GM18870 (cell line): Measurements from ENCODE around the gene TRHDE.
"Not testable (repeated sequence)": the region's sequence is repeated elsewhere in the genome, so short reads cannot be mapped to it uniquely, and the experiment has no call there.

ENCODE experiments used
- ATAC-seq: cut with Tn5 transposase; IDR thresholded peaks from one replicate; pipeline ENCODE4 v1.9.1; 2021; ENCODE audit warnings: moderate library complexity; ENCODE audit not compliant: unreplicated experiment

TRHDE gene

GRCh38 chr12:72505227-72505626 is 233.1 kb downstream of the TRHDE start:
- no peak for ATAC-seq

- ATAC-seq, result no peak
Observed at GRCh38 chr12:72509891-72510290, 237.7 kb downstream of the TRHDE start.

GRCh38 chr12:72510772-72511171 is 238.6 kb downstream of the TRHDE start:
- ATAC-seq, result no peak

GRCh38 chr12:72511498-72511897 is 239.3 kb downstream of the TRHDE start:
- ATAC-seq, result no peak

DNA sequence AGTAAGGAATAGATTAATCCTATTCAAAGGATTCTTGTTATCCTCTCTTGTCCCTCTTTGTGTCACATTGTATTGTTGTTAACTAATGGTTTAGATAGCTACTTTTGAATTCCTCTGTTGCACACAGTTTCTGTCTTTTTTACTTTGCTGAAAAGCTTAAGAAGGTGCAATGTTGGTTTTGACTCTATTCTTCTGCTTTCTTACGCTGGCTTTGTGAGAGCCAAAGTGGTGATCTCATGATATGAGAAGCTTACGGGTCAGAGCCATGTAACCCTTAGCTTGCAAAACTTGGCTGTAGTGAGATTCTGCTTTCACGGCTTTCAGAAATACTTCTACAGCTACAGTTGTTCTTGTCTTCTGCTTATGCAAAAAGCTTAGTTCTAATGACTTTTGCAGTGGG is 239.7 kb downstream of the TRHDE start:
- no peak for ATAC-seq

- not testable (repeated sequence) for ATAC-seq
Observed at GRCh38 chr12:72520044-72520678, 248.0 kb downstream of the TRHDE start.

GRCh38 chr12:72521326-72521725 is 249.2 kb downstream of the TRHDE start:
- no peak for ATAC-seq

- ATAC-seq, result no peak
Observed at GRCh38 chr12:72522411-72522810, 250.2 kb downstream of the TRHDE start.

- no peak for ATAC-seq
Observed at GRCh38 chr12:72523754-72524153, 251.6 kb downstream of the TRHDE start.

DNA sequence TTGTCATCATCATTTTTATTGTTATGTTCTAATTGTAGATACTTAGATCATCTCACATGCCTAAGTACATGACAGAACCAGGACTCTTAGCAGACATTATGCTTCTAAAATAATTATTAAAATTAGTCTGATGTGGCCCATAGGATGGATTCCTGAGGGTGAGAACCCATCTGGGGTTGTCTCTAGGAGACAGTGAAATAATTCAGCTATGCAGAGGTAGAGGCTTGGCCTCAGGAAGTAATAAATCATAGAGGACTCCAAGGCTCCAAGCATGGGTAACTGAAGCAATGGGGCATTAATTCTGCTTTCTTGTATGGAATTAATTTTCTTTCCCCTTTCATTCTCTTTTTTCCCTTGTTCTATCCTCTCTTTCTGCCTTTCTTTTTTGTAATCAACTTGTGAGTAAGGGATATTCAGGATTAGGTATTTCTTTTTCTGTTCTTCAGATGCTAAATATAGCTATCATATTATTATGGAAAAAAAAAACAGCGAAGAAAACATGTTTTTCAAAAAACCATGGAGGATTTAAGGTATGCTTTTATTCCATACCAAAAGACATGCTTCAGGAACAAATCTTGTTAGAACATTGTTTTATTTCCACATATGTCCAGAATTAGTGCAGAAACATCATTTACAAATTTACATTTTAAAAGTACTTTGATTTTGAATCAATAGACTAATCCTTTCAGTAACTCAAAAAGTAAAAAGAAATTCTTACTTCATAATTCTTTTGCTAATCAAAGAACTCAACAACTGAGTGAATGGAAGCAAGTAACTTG is 263.2 kb downstream of the TRHDE start:
- no peak for ATAC-seq

DNA sequence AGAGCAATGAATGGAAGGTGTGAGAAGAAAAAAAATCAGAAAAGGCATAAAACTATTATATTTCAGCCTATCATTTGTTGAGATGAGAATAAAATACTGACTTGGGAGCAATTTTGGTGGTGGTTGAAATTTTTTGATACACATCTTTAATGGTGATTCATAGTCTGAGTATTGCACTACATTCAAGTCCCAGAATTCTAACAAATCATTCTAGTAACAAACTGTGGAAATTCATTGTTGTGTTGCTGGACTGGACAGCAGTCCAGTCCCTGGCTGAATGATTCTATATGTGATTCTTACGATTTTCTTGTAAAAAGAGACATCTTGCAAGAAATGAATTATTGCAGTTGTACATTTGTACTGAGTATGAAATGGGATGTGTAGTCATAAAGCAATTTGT is 268.6 kb downstream of the TRHDE start:
- ATAC-seq, result no peak

- ATAC-seq, result no peak
Observed at GRCh38 chr12:72543777-72544467, 271.8 kb downstream of the TRHDE start.

DNA sequence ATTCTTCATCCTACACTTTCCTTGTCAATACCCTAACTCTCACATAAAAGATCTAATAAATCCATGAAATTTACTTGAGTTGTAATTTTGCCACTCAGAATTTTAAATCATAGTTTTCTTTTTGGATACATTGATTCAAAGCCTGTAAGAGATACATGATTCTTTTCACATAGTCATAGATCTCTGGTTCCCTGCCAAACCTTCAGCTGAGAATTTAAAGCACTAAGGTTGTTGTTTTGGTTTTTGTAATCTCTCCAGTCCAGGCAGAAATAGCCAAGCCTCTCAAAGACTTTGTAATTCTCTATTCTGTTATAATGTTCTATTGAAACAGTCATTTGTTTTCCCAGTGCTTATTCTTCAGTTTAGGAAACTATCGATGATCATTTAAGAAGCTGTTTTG is 273.9 kb downstream of the TRHDE start:
- ATAC-seq, result no peak

DNA sequence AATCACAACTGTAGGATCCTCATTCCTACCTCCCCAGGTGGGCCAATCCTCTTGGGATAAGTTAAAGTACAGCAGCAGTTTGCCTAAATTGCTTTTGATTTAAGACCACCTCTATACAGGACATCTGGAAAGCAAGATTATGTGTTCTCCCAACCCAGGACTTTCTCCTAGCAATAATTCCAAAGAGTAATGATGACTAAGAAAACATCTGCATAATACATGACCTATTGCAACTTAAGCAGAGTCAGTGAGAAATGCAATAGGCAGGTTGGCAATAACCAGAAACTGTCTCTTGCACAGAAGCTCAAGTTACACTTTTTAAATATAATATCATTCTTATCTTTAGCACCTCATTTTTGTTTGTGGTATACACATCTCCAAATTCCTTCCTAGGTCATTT is 275.4 kb downstream of the TRHDE start:
- no peak for ATAC-seq

DNA sequence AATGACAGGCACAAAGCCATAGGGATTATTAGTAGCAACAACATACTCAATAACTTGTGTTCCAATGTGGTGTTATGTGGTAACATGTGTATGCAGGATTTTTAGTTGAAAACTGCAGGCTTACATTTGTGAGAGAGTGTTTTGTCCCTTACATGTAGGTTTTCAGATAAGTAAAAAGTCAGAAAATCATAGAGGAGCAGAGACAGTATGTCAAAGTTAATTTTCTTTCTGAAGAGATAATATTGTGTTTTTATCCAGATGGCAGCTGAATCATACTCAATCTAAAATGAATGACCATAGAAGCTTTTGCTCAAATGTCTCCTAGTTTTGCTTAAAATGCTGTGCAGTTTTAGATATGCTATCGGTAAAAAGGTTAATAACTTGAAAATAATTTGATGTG is 277.0 kb downstream of the TRHDE start:
- ATAC-seq, result no peak

DNA sequence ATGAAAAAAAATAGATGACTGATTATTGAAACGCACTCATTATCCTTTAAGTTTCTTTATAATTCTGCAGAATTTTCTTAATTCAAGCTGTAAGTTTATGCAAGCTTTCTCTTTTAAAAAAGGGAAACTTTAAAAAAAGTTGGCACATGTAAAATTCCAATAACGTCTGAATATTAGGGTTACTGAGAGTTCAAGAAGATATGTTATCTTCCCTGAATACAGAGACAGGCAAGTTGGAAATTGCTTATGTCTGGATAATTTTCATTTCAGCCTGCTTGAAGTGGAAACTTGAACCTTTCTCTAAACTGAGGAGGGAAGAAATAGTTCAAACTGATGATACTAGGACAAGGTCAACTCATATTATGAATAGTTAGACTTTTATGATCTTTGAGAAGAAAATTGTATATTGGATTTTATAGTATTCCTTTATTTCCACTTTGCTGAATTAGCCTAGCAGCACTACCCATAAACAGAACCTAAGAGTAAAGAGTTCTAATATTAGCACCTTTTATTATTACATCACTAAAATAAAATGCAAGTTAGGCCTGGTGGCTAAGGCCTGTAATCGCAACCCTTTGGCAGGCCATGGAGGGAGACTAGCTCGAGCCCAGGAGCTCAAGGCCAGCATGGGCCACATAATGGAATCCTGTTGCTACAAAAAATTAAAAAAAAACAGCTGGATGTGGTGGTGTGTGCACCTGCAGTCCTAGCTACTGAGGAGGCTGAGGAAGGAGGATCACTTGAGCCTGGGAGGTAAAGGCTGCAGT is 288.0 kb downstream of the TRHDE start:
- ATAC-seq, result no peak

DNA sequence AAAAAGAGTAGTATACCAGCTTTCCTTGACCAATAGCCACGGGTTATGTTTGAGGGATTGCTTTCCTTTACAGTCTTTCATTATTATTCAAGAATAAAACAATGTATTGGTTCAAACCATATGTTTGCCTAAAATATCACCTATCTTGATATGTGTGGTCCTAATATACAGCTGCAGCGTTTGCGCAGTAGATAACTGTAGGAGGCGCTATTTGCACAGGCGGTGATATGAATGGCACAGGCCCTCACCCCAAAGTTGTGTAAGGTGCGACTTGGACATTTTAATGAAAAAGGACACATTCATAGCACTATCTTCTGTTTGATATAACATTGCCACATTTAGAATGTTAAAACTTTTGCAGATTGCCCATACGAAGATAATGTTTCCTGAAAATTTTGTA is 298.4 kb downstream of the TRHDE start:
- peak; percentile 76 for ATAC-seq

DNA sequence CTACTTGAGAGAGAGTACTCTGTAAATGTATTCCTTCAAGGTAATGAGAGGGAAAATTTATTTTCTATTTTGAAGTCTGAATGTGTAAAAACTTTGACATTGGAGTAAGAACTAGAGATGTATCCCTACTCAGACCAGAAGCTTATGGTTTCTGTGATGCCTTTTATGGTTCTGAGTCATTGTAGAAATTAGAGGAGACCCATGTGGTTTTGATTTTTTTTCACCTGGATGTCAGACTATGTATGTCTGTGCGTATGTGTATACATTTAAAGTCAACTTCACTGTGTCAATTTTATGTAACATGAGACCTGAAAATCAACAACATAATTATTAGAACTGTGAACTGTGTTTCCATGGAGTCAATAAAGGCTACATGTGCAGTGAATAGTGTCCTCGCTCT is 302.0 kb downstream of the TRHDE start:
- ATAC-seq, result no peak

DNA sequence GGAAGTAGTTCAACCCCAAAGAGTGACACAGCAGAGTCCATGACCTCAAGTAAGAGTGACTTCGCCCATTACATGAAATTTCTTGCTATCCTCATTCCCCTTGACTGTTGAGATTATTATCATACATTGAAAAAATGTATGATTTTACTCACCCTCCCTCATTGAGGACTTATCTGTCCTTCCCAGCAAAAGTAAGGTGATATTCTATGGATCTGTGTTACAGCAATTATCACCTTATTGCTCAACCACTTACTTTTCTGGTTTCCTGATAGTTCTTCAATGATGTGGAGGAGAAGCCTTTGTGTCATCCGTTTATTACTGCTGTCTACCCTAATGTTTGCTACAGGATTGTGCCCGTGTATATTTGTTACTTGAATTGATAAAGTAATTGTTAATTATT is 306.2 kb downstream of the TRHDE start:
- no peak for ATAC-seq

DNA sequence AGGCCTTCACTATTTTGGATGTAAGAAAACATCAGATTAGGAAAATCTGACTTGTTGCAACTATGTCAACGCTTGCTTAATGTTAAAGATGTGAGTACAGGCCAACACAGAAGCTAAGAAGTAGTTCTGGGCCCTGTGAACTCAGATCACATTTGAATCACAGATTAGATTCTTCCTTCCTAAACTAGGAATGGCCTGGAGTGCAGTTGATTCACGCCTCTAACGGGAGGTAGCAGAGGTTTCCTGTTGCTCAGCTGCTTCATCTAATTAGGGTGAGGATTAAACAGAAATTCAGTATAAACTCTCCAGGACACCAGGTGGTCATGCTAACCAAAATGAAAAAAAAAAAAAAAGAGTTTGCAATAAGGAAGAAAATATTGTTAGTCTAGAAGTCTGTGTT is 314.3 kb downstream of the TRHDE start:
- no peak for ATAC-seq

DNA sequence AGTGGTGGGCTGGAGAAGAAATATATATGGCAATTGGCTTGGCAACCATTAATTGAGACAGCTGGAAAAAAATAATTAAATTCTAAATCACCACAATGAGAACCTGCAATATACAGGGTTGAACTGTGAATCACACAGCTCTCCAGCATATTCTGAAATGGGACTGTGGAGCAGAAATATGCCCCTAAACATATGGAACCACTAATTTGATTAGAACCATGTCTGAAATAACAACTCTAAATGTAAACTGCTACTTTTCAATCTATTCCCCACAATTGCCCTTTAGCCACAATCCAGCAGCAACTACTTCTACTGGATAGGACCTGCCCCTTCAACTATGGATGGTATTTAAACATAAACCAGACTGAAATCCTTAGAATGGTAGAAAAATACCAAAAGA is 330.4 kb downstream of the TRHDE start:
- no peak for ATAC-seq
